Endometrial microvascular endothelial cells (primary cell): ENCODE data around the gene SLC25A33. TPM values are rescaled to one million over a fixed set of nuclear protein-coding genes. Genes with fewer than 3 reads are reported as not detected.

Experiments
- total RNA-seq: library from RNA; depleted of rRNA; stranded (reverse); fragments of >200 nt; gene quantifications from one replicate; pipeline ENCODE4 v1.2.3, GENCODE V29; 2015; ENCODE audit errors: inconsistent ontology term

SLC25A33 gene
- total RNA-seq, 1 donor from 2014 or later, result 8.6 TPM

Other genes with a start within 250 kb of the SLC25A33 start
- gene SPSB1, start 246.6 kb upstream of the SLC25A33 start, total RNA-seq, result 16.1 TPM
- 19.0 TPM for gene TMEM201, start 49.4 kb downstream of the SLC25A33 start, total RNA-seq
- 9.1 TPM for gene PIK3CD, start 112.3 kb downstream of the SLC25A33 start, total RNA-seq